ENCODE results near the gene CNTNAP2.

DNA sequence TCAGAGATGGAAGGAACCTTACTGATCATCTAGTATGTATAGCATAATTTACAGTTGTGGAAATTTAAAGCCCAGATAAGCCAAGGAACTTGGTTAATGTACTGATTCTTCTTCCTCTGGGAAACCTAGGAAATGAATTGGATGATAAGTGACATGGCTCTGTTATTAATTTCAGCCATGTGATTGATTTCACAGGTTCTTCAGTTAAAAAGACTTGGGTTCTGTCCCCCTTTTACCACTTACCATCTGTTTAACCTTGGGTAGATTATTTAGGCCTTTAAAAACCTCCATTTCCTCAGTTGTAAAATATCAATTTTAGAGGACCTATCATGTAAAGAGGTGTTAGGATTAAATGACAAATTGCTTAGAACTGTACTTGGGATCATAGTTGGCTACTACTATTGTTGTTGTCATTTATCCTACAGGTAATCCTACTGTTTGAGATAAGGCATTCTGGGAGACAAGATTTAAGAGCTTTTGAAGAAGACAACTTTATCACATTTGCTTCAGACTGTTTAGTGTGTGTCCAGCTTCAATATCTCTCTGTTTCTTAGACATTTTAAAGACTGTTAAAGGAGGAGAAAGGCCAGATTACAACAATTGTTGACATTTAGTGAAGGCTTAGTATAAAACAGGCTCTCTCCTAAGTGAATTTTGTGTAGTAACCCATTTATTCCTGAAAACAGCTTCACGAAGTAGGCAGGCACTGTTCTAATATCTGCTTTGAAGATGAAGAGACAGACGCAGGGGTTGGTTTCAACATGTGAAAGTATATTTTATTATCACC is 1476.9 kb downstream of the CNTNAP2 start:
- TF ChIP-seq, protein P1, sequence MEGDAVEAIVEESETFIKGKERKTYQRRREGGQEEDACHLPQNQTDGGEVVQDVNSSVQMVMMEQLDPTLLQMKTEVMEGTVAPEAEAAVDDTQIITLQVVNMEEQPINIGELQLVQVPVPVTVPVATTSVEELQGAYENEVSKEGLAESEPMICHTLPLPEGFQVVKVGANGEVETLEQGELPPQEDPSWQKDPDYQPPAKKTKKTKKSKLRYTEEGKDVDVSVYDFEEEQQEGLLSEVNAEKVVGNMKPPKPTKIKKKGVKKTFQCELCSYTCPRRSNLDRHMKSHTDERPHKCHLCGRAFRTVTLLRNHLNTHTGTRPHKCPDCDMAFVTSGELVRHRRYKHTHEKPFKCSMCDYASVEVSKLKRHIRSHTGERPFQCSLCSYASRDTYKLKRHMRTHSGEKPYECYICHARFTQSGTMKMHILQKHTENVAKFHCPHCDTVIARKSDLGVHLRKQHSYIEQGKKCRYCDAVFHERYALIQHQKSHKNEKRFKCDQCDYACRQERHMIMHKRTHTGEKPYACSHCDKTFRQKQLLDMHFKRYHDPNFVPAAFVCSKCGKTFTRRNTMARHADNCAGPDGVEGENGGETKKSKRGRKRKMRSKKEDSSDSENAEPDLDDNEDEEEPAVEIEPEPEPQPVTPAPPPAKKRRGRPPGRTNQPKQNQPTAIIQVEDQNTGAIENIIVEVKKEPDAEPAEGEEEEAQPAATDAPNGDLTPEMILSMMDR (conservative IDR thresholded peaks at IDR 0.05; ENCODE audit: low read length) = no peak
- no peak for TF ChIP-seq EZH2phosphoT487 (IDR thresholded peaks at IDR 0.05; ENCODE audit: borderline replicate concordance, low read depth, low read length)
